Activated CD4-positive, alpha-beta T cell treated with anti-CD3 and anti-CD28 coated beads, Interleukin-10, Interleukin-2, amounts not matched to agents 100 ng/mL and 50 ng/mL, durations not matched to agents 16 hours and 8 hours (primary cell): ENCODE data around the gene ZSCAN16.
A peak's percentile ranks its signal among the peaks of the same experiment; 100 is the strongest.
"Not testable (repeated sequence)": the region's sequence is repeated elsewhere in the genome, so short reads cannot be mapped to it uniquely, and the experiment has no call there.

Source experiments
- DNase-seq: peaks from one replicate; pipeline ENCODE4 v3.0.0-alpha.2; 2020

ZSCAN16 gene

GRCh38 chr6:28124350-28124970 is at the start of gene ZSCAN16:
TSS of gene ZSCAN16 (plus strand) at chr6:28124609. CDS start at chr6:28125444, 835 bp downstream.
- DNase-seq, result peak; percentile 86

GRCh38 chr6:28078050-28078449 is 46.4 kb upstream of the ZSCAN16 start:
- no peak for DNase-seq

GRCh38 chr6:28078836-28079235 is 45.6 kb upstream of the ZSCAN16 start:
- no peak for DNase-seq

GRCh38 chr6:28080381-28080630 is 44.1 kb upstream of the ZSCAN16 start, which contains the start of gene ZNF165:
TSS of gene ZNF165 (plus strand) at chr6:28080568. CDS start at chr6:28085481, 4,913 bp downstream.
- DNase-seq, result not testable (repeated sequence)

- peak; percentile 93 for DNase-seq
These were observed 43.6 kb upstream of the ZSCAN16 start for GRCh38 chr6:28080631-28081485.

GRCh38 chr6:28081486-28081751 is 43.0 kb upstream of the ZSCAN16 start:
- peak; percentile 9 for DNase-seq

- DNase-seq, result peak; percentile 10
These were observed 41.5 kb upstream of the ZSCAN16 start for GRCh38 chr6:28082939-28083338.

- DNase-seq, result no peak
These were observed 35.4 kb upstream of the ZSCAN16 start for GRCh38 chr6:28089054-28089453.

GRCh38 chr6:28090917-28091586 is 33.4 kb upstream of the ZSCAN16 start:
- DNase-seq, result no peak

GRCh38 chr6:28102222-28102621 is 22.2 kb upstream of the ZSCAN16 start:
- DNase-seq, result not testable (repeated sequence)

- not testable (repeated sequence) for DNase-seq
These were observed 21.7 kb upstream of the ZSCAN16 start for GRCh38 chr6:28102699-28103098.

GRCh38 chr6:28104392-28105244 is 19.8 kb upstream of the ZSCAN16 start:
- DNase-seq, result peak; percentile 89

GRCh38 chr6:28105245-28105639 is 19.2 kb upstream of the ZSCAN16 start:
- peak; percentile 8 for DNase-seq

- no peak for DNase-seq
These were observed 16.9 kb upstream of the ZSCAN16 start for GRCh38 chr6:28107506-28107905.

- DNase-seq, result no peak
These were observed 12.4 kb upstream of the ZSCAN16 start for GRCh38 chr6:28111964-28112363.

- DNase-seq, result no peak
These were observed 8.6 kb upstream of the ZSCAN16 start for GRCh38 chr6:28115799-28116198.

GRCh38 chr6:28117386-28118050 is 6.9 kb upstream of the ZSCAN16 start:
- DNase-seq, result no peak

- no peak for DNase-seq
These were observed 6.2 kb upstream of the ZSCAN16 start for GRCh38 chr6:28118217-28118616.

- DNase-seq, result no peak
These were observed 2.5 kb upstream of the ZSCAN16 start for GRCh38 chr6:28121876-28122275.

- DNase-seq, result not testable (repeated sequence)
These were observed 2.1 kb upstream of the ZSCAN16 start for GRCh38 chr6:28122283-28122682.

GRCh38 chr6:28124971-28125353 is 553 bp downstream of the ZSCAN16 start:
- no peak for DNase-seq

- DNase-seq, result no peak
These were observed 992 bp downstream of the ZSCAN16 start for GRCh38 chr6:28125401-28125800.

- DNase-seq, result peak; percentile 53
These were observed 9.6 kb downstream of the ZSCAN16 start for GRCh38 chr6:28134015-28134414.
